Ovary (tissue), 9 donors: ENCODE data around the gene MSANTD2. TPM values are rescaled to one million over a fixed set of nuclear protein-coding genes. Genes with fewer than 3 reads are reported as not detected.

Source experiments
- DNase-seq, 5 donors: peaks; one replicate each; pipeline ENCODE4 v3.0.0-alpha.2; 2019 to 2020
- H3K27ac ChIP-seq, 2 donors: fragments of 200-600 bp; one replicate each; pipeline versions ENCODE4 v1.5.1 to v1.8.0; 2019 to 2022
- H3K27me3 ChIP-seq: fragments of 200-600 bp; one replicate; pipeline ENCODE4 v1.8.0; 2022
- H3K36me3 ChIP-seq: fragments of 200-600 bp; sonication (generic); one replicate; pipeline ENCODE4 v1.5.1; 2019
- H3K4me1 ChIP-seq: one replicate; pipeline ENCODE4 v1.8.1; 2013; ENCODE audit warnings: mild to moderate bottlenecking, moderate library complexity; ENCODE audit not compliant: insufficient read depth
- H3K4me3 ChIP-seq: fragments of 200-600 bp; sonication (generic); one replicate; pipeline ENCODE4 v1.5.1; 2017
- H3K9me3 ChIP-seq, 2 donors: fragments of 200-600 bp in 1 of 2; sonication (generic) in 1 of 2; one replicate each; pipeline versions ENCODE4 v1.5.1 to v1.8.1; 2013 to 2019; ENCODE audit warnings: mild to moderate bottlenecking in 1 of 2, moderate library complexity in 1 of 2
- EP300 ChIP-seq: sonication (generic); formaldehyde crosslinking; IDR thresholded peaks from one replicate; pipeline ENCODE4 v1.6.1; 2017; ENCODE audit warnings: antibody characterized with exemption
- POLR2A ChIP-seq: fragments of 450-650 bp; IDR thresholded peaks from one replicate; pipeline ENCODE4 v1.6.1; 2017; ENCODE audit warnings: antibody characterized with exemption, mild to moderate bottlenecking, moderate library complexity
- WGBS, 3 donors: extraction: QIAGEN DNeasy Blood & Tissue Kit in 1 of 3; methylation state at CpG; one replicate each; pipeline versions ENCODE4 v1.1.5 to v1.1.7; 2013 to 2017; 5-methylcytosine and 5-hydroxymethylcytosine counted together
- intact Hi-C, 4 donors: fragments of 100-400 bp; cut with DNase I; formaldehyde crosslinking; loops; one replicate each; pipeline versions ENCODE4 v1.11.0 to v1.15.1; 2022 to 2023
- polyA plus RNA-seq, 2 donors: library from polyadenylated mRNA; stranded (reverse); fragments of 200-250 nt in 1 of 2; fragments of 350-450 nt in 1 of 2; fragmentation: Illumina TruSeq in 1 of 2; extraction: RNeasy Lipid Tissue Mini Kit (QIAGEN cat#74804) in 1 of 2; gene quantifications; one replicate each; pipeline ENCODE4 v1.2.3, GENCODE V29; 2013 to 2014
- total RNA-seq, 7 donors: library from RNA; depleted of rRNA in 2 of 7; stranded (reverse); fragments of >200 nt in 2 of 7; fragmentation: NEBNext Ultra II Directional in 3 of 7; extraction: Animal tissue kit (Norgen Biotek cat#: 25700) in 3 of 7; gene quantifications; one replicate each; pipeline versions ENCODE4 v1.1.0 to v1.2.4, GENCODE V29; 2016 to 2023
- TF ChIP-seq, protein P1 (sequence below), 3 donors: fragments of 450-650 bp in 2 of 3; fragments of 200-600 bp in 1 of 3; IDR thresholded peaks; one replicate each; pipeline versions ENCODE4 v1.5.1 to v1.8.0; 2016 to 2022; ENCODE audit warnings: antibody characterized with exemption in 3 of 3, mild to moderate bottlenecking in 1 of 3
- donor health status: DM: no; HTN: no; CAD: no; lungs with moderate emphysema.
- donor health status: DM: no; HTN: no; CAD: no.
- donor health status: Bipolar disorder and iron deficiency.
- donor health status: DM: yes; HTN: yes; CAD: no.
- donor health status: DM: no; HTN: no; CAD: no.
- donor health status: DM: yes; HTN: yes; CAD: no.

The MSANTD2 gene
- total and polyA plus RNA-seq, 9 donors = 9.9 to 19.4 (median 16.7) TPM

DNA sequence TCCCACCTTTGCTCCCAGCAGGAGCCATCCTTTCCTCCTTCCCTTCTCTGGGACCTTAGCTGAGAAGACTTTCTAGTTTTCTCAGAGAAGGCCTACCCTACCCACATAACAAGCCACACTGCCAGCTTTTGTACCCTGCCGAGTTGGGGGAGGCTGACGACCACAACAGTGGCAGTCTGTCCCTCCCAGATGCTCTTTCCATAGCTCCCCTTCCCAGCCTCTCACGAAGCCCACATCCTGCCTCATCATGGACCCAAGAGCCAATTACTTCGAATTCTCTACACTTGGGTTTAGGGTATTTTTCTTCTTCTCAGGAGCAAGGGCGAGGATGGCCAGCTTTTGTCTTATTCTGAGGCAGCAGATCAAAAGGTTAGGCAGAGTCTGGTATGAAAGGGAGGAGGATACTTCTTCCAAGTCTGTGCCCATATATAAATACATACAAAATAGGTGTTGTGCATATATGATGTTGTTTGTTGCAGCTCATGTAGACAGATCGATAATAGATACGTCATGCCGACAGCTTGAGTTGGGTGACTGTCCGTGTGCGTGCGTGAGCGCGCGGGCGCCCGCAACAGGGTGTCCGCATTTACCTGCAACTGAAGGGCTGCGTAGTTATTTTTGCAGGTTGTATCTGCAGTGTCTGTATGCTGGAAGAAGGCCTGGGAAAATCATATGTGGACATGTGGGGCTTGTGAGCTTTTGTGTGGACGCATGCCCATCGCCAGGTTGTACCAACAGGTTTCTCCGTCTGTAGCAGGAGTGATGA, 61.3 kb downstream of the MSANTD2 start:
- intact Hi-C loops = no loop called here
- Histone ChIP-seq H3K4me3 (no peak overlapping the region), H3K4me1 (peaks cover 2% of the 10 kb centered on the region), H3K36me3 (no peaks in the 10 kb centered on the region), H3K27me3 (no peaks in the 10 kb centered on the region), H3K27ac (no peak overlapping the region), H3K9me3 (no peaks in the 10 kb centered on the region)
- TF ChIP-seq, protein P1, sequence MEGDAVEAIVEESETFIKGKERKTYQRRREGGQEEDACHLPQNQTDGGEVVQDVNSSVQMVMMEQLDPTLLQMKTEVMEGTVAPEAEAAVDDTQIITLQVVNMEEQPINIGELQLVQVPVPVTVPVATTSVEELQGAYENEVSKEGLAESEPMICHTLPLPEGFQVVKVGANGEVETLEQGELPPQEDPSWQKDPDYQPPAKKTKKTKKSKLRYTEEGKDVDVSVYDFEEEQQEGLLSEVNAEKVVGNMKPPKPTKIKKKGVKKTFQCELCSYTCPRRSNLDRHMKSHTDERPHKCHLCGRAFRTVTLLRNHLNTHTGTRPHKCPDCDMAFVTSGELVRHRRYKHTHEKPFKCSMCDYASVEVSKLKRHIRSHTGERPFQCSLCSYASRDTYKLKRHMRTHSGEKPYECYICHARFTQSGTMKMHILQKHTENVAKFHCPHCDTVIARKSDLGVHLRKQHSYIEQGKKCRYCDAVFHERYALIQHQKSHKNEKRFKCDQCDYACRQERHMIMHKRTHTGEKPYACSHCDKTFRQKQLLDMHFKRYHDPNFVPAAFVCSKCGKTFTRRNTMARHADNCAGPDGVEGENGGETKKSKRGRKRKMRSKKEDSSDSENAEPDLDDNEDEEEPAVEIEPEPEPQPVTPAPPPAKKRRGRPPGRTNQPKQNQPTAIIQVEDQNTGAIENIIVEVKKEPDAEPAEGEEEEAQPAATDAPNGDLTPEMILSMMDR (IDR thresholded peaks at IDR 0.05) = no peak
- TF ChIP-seq EP300 = no peak
- DNase-seq = no peak
- WGBS, 3 donors = 79 to 86% (median 79%) methylated on average over 21 of the region's 21 CpGs

DNA sequence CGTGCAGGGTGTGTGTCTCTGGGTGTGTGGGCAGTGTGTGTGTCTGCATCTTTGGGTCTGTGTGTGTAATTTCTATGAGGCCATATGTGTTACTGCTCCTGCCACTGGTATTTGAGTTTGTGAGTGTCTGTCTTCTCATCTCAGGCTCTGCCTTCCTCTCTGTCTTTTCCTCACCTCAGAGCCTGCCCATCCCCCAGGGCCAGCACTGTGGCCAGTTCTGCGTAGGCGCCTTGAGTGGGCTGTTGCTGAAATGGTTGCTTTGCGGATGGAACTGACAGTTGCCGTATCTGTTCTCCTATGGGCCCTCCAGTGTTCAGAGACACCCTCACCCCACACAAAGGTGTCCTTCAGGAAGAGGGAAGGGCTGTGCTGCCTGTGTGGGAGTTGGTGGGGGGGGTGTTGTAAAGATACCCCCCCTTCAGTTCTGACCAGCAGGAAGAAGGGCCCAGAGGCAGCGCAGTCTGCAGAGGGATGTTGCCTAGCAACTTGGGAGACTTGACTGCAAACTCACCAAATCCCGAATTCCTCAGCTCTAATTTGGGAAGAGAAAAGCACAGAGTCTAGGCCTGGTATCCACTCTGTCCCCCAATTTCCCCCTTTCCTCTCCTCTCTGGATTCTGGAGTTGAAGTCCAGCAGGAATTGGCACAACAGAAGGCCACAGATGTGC, 62.4 kb downstream of the MSANTD2 start:
- no peak for DNase-seq
- H3K27me3 ChIP-seq = no peaks in the 10 kb centered on the region
- WGBS, 3 donors = 81 to 86% (median 81%) methylated on average over 7 of the region's 7 CpGs
- TF ChIP-seq EP300 (no peak), POLR2A (no peak)
- TF ChIP-seq, protein P1 (IDR thresholded peaks at IDR 0.05) = no peak
- no peaks in the 10 kb centered on the region for H3K9me3 ChIP-seq
- H3K36me3 ChIP-seq = no peaks in the 10 kb centered on the region
- intact Hi-C loops = no loop called here
- H3K27ac ChIP-seq = no peak overlapping the region
- peaks cover 2% of the 10 kb centered on the region for H3K4me1 ChIP-seq
- H3K4me3 ChIP-seq = no peak overlapping the region

DNA sequence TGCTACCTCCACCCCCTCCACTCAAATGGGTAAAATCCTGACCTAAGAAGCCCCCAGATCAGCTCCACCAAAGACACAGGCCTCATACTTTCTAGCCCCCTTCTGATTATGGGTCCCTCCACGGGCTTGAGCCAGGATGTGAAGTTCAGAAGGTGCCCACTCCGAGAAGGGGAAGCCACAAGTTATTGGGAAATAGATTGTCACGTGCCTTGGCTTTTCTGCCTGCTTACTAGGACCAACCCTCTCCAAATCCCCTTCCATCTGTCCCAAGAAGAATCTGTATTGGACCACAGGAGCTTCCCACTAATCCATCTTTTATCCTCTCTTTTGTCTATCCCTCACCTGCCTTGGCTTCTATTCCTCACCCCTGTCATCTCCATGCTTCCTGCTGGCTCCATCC, 63.5 kb downstream of the MSANTD2 start:
- H3K4me3 ChIP-seq = no peak overlapping the region
- no peaks in the 10 kb centered on the region for H3K9me3 ChIP-seq
- H3K36me3 ChIP-seq = no peaks in the 10 kb centered on the region
- H3K27ac ChIP-seq = no peak overlapping the region
- peaks cover 2% of the 10 kb centered on the region for H3K4me1 ChIP-seq
- 65 to 71% (median 70%) methylated on average over 3 of the region's 3 CpGs for WGBS, 3 donors
- no peak for DNase-seq
- no peaks in the 10 kb centered on the region for H3K27me3 ChIP-seq
- TF ChIP-seq, protein P1 (IDR thresholded peaks at IDR 0.05) = no peak
- no peak for TF ChIP-seq EP300
- no peak for TF ChIP-seq POLR2A
- intact Hi-C loops = no loop called here

DNA sequence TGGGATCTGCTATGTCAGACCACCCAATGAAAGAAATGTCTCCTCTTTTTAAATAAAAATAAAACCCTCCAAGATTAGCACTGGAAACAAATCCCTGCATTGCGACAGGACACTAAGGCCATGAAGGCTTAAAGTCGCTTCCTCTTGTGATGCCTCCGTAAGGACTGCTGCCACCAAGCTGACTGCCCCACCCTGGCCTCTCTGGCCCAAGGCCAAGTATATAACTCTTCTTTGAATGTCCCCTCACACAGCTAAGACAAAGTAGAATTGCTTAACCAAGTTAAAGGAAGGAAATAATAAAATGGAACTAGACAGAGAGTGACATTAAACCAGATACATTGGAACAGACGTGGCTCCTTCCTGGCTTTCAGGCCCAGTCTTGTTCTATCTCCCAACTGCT, 68.0 kb downstream of the MSANTD2 start:
- Histone ChIP-seq H3K4me3 (no peak overlapping the region), H3K4me1 (no peaks in the 10 kb centered on the region), H3K9me3 (no peaks in the 10 kb centered on the region), H3K27ac (no peak overlapping the region), H3K27me3 (no peaks in the 10 kb centered on the region), H3K36me3 (no peaks in the 10 kb centered on the region)
- intact Hi-C loops = no loop called here
- TF ChIP-seq, protein P1 (IDR thresholded peaks at IDR 0.05) = no peak
- no peak for TF ChIP-seq POLR2A
- TF ChIP-seq EP300 = no peak
- 86 to 95% (median 88%) methylated on average over 4 of the region's 4 CpGs for WGBS, 3 donors
- no peak for DNase-seq
